Activated CD4-positive, CD25-positive, alpha-beta regulatory T cell treated with anti-CD3 and anti-CD28 coated beads, Interleukin-2, amount 50 U/mL, for 16 hours (primary cell): Measurements from ENCODE around the gene DYSF.

Experiments
- DNase-seq: peaks from one replicate; pipeline ENCODE4 v3.0.0-alpha.2; 2020; ENCODE audit warnings: low read depth, low spot score

The DYSF gene

GRCh38 chr2:71706836-71707235 is 253.5 kb downstream of the DYSF start:
- no peak for DNase-seq

- no peak for DNase-seq
Observed at GRCh38 chr2:71710367-71711132, 257.2 kb downstream of the DYSF start.

DNA sequence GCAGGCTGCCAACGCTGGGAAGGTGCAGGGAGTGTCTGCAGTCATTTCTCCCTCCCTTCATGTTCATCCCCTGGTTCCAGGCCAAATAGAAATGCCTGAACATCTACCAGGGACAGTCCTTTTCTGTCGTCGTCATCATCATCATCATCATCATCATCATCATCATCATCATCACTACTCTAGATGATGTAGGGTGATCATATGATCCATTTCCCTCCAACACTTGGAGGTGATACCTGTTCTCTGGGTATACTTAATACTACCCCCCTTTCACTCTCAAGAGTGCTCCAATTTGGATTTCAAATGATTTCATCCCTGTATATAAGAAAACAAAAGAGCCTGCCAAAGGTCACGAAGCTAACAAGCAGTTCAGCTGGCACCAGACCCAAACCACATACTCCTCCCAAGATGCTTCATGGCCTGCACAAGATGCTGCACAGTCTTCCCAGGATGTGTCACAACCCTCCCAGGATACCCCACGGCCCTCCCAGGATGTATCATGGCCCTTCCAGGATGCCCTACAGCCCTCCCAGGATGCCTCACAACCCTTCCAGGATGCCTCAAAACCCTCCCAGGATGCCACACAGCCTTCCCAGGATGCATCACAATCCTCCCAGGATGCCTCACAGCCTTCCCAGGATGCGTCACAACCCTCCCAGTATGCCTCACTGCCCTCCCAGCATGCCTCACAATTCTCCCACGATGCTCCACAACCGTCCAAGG is 257.9 kb downstream of the DYSF start:
- no peak for DNase-seq

GRCh38 chr2:71712158-71712818 is 258.9 kb downstream of the DYSF start:
- no peak for DNase-seq

DNA sequence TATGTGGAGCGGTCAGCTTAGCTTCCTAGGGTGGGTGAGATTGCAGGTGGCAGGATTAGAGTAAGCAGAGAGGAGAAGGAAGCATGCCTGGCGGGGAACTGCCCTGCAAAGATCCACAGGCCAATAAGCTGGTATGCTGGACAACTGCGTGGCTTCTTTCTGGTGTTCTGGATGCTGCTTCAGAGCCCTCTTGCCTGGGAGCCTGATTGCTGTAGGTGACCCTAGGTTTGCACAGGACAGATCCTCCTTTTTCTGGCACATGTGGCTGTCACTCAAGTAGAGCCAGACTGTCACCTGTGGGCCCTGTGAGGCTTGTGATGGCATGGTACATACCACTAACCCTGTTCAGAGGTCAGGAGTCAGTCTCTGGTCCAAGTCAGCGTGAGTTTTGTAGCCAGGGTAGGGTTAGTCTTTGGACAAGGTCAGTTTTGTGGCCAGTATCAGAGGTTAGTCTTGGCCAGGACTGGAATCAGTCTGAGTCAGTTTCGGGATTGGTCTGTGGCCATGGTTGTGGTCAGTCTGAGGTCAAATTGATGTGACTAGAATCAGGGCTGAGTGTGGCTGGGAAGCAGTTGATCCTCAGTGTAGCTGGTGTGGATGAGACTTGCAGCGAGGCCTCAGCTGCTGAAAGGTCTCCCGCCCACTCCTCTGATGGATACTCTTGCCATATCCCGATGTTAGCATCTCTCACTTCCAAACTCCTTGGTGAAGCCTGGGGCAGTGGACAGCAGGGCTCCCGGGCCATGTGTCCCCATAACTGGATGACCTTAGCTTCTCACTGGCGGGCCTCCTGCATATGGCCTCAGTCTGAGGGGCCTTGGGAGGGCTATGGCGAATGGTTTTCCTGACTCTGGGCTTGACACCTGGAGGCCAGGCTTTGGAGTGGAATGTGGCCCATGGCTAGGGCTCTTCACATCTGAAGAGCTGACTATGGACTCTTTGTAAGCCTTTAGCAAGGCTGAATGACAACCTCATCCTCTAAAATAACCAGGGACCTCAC is 260.5 kb downstream of the DYSF start:
- no peak for DNase-seq

DNA sequence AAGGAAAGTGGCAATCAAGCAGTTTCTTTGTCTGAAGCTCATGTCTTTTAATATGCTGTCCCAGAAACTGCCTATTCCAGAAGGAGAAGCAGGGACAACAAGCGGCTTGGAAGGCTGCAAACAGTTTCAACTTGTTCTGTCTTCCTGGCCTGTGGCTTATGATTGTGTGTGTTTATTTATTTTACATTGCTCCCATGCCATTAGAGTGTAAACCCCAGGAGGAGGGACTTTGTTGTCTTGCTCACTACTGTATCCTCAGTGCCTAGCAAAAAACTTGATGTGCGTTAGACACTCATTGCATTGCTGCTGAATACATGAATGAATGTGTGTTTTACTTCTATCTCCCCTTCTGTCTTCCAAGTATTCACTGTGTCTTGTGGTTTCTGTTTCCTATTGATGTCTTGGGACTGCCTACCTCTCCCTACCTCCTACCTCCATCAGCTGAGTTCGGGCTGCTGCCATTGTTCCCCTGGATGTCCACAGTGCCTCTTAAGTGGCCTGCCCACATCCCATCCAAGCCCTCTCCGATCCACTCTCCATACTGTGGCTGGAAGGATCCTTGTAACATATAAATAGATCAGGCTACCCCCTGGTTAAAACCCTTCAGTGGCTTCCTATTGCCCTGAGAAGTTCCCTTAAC is 261.4 kb downstream of the DYSF start:
- DNase-seq = no peak

DNA sequence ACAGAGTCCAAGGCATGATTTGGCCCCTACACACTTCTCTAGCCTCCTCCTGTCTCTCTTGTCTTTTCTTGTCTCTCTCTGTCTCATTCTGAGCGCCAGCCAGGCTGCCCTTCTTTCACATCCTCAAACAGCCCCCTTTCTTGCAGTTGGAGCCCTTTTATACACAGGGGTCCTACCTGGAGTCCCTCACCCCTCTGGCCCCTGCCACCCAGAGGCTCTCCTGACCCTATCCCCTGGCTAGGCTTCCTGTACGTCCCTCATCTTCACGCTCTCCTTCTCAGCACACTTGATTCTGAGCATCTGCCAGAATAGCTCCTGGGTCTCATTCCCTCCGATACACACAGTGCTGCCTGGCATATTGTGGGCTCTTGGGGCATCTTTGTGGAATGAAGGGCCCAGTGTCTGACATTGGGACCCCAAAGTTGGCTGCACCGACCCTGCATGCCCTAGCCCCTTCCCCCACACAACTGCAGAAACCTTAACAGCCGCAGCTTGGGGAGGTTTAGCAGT is 261.9 kb downstream of the DYSF start:
- DNase-seq = no peak

- no peak for DNase-seq
Observed at GRCh38 chr2:71715951-71716696, 262.8 kb downstream of the DYSF start.

GRCh38 chr2:71716697-71717624 is 263.6 kb downstream of the DYSF start:
- DNase-seq = no peak

GRCh38 chr2:71718686-71719085 is 265.3 kb downstream of the DYSF start:
- no peak for DNase-seq

GRCh38 chr2:71719520-71720282 is 266.3 kb downstream of the DYSF start:
- DNase-seq = no peak

DNA sequence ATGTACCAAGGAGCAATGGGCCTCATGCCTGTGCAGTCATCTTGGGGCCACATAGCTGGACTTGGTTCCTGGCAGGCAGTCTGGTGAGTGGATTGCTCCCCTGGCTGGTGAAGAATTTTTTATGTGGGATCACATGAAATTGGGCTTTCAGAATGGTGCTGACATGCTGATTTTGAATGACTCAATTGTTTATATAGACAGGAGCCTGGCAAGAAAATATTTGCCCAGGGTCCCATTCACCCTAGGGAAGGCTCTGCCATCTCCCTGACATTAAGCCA is 266.9 kb downstream of the DYSF start:
- no peak for DNase-seq

GRCh38 chr2:71720596-71721361 is 267.4 kb downstream of the DYSF start:
- no peak for DNase-seq

- no peak for DNase-seq
Observed at GRCh38 chr2:71721362-71721665, 268.0 kb downstream of the DYSF start.

GRCh38 chr2:71721669-71722068 is 268.3 kb downstream of the DYSF start:
- no peak for DNase-seq

DNA sequence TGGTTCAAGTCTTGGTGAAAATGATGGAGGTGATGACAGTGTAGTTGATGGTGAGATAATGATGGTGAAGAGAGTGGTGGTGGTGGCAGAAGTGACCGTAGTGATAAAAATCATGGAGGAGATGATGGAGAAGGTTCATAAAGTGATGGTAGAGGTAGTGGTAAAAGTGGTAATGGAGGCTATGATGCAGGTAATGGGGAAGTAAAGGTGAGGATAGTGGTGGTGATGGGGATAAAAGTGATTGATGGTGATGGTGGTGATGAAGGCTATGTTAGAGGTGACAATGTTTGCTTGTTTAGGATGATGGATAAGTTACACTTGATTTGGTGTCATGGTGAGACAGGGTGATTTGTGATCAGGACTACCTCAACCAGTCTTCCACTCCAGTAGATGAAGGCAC is 268.9 kb downstream of the DYSF start:
- no peak for DNase-seq

DNA sequence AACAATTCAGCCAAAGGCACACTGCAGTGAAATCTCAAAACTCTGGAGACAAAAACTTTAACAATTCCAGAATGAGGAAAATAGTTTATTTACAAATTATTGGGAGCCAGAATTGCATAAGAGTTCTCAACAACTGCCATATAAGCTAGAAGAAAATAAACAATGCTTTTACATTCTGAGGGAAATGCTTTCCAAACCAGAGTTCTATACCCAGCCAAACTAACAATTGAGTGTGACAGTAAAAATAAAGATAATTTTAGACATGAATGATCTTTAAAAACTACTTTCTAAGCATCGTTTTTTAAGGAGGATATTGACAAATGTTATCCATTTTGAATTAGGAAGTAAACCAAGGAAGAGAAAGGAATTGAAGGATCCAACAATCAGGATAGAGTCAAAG is 271.4 kb downstream of the DYSF start:
- DNase-seq = no peak

DNA sequence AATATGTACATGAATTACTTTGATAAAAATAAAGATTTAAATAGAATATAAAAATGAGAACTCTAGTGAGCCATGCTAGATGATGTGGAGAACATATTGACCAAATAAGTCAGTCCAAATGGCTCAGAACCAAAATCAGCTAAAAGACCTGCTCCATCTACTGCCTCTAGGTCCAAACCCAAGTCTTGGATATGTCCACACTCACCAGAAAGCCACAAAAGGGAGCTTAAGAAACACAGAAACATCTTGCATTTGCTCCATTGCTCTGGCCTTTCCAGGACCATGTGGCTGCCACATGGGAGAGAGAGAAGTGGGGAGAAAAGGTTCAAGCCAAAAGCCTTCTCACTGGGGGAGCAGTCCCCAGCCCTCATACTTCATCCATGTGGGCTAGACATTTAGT is 272.5 kb downstream of the DYSF start:
- DNase-seq = no peak
